Ishikawa (cell line): Measurements from ENCODE around the gene RIMBP2.

ENCODE experiments used
- EGR1 ChIP-seq: IDR thresholded peaks from 2 replicates; pipeline ENCODE4 v1.6.1; 2012
- EP300 ChIP-seq: IDR thresholded peaks from 2 replicates; pipeline ENCODE4 v1.6.1; 2012; ENCODE audit warnings: borderline replicate concordance
- NFIC ChIP-seq: IDR thresholded peaks from 2 replicates; pipeline ENCODE4 v1.6.1; 2012
- TAF1 ChIP-seq: IDR thresholded peaks from 2 replicates; pipeline ENCODE4 v1.6.1; 2012; ENCODE audit warnings: low read depth, mild to moderate bottlenecking
- USF1 ChIP-seq: IDR thresholded peaks from 2 replicates; pipeline ENCODE4 v1.6.1; 2012

DNA sequence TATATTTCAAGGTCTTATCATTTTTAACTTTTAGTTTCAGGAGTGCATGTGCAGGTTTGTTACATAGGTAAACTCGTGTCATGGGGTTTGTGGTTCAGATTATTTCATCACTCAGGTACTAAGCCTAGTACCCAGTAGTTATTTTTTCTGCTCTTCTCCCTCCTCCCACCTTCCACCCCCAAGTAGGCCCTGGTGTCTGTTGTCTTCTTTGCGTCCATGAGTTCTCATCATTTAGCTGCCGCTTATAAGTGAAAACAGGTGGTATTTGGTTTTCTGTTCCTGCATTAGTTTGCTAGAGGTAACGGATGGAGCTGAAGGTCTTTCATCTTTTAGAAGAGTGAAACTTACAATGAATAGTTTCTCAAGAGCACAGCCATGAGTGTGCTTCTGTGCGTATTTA, 354.0 kb downstream of the RIMBP2 start:
- TF ChIP-seq EP300 = no peak
- TF ChIP-seq NFIC = no peak
- no peak for TF ChIP-seq TAF1
- no peak for TF ChIP-seq USF1
- TF ChIP-seq EGR1 = no peak
